Measurements from ENCODE around the gene GTPBP1.

The GTPBP1 gene

DNA sequence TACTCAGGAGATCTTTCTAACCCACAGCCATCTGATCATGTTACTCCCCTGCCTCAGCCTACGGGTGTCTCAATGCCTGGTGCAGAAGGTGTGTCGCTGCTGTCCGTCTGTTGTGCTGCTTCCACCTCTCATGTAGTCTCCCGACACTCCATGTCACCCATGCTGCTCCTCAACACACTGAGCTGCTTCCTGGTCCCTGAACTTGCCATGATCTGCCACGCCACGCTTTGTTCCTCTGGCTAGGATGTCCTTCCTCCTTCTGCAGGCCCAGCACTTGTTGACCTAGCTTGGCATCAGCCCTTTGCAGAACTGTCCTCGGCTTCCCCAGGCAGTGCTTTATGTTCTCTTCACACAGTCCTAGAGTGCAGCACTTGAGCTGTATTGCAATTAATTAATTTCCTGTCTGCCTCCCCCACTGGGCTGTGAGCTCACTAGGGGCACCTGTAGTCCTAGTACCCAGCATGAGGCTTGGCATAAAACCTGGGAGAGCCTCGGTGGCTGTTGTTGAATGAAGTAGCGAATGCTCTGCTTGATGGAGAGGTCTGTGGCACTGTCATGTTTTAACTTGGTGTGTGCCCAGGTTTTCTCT is 9.5 kb downstream of the GTPBP1 start:
- TF ChIP-seq, protein P1, sequence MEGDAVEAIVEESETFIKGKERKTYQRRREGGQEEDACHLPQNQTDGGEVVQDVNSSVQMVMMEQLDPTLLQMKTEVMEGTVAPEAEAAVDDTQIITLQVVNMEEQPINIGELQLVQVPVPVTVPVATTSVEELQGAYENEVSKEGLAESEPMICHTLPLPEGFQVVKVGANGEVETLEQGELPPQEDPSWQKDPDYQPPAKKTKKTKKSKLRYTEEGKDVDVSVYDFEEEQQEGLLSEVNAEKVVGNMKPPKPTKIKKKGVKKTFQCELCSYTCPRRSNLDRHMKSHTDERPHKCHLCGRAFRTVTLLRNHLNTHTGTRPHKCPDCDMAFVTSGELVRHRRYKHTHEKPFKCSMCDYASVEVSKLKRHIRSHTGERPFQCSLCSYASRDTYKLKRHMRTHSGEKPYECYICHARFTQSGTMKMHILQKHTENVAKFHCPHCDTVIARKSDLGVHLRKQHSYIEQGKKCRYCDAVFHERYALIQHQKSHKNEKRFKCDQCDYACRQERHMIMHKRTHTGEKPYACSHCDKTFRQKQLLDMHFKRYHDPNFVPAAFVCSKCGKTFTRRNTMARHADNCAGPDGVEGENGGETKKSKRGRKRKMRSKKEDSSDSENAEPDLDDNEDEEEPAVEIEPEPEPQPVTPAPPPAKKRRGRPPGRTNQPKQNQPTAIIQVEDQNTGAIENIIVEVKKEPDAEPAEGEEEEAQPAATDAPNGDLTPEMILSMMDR (IDR thresholded peaks at IDR 0.05): no peak

DNA sequence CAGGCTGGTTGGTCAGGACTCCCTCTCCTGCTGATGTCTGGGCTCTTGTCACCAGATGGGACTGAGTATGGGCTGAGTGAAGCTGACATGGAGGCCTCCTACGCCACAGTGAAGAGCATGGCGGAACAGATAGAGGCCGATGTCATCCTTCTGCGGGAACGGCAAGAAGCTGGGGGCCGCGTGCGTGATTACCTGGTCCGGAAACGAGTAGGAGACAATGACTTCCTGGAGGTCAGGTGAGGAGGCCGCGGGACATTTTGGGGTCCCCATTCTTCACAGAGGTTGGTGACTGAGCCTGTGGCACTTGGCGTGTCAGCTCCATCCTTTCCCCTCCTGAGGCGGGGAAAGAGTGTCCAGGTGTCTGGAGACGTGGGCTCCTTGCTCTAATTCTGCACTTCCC is 10.1 kb downstream of the GTPBP1 start:
- TF ChIP-seq, protein P1 (IDR thresholded peaks at IDR 0.05): no peak

DNA sequence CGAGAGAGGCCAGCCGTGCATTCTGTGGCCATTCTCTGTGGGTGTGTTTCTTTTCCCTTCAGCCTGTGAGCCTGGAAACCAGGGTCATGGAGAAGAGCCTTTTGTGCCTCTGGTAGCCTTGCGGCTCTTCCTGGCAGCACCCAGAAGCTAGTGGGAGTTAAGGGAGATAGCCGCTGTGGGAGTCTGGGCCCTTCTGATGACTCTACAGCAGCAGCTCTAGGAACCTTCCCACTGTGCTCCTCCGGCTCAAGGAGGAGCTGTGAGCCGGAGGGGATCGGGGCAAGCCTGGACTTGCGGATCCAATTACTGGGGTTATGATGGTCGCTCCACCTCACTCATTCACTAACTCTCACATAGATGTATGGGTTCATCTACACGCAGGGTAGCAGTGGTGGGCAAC is 10.5 kb downstream of the GTPBP1 start:
- TF ChIP-seq, protein P1 (IDR thresholded peaks at IDR 0.05): no peak

DNA sequence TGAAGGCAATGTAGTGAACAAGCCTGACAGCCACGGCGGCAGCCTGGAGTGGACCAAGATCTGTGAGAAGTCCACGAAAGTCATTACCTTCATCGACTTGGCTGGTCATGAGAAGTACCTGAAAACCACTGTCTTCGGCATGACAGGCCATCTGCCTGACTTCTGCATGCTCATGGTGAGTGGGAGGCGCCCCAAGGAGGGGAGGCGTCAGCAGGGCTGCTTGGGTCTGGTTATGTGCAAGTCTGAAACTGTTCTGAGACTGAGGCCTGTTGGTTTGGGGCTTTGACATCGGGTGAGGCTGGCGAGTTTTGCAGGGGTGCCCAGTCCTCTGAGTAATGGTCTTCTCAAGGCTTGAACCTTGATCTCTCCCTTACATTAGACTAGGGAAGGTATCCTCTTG is 11.1 kb downstream of the GTPBP1 start:
- TF ChIP-seq, protein P1 (IDR thresholded peaks at IDR 0.05): no peak

DNA sequence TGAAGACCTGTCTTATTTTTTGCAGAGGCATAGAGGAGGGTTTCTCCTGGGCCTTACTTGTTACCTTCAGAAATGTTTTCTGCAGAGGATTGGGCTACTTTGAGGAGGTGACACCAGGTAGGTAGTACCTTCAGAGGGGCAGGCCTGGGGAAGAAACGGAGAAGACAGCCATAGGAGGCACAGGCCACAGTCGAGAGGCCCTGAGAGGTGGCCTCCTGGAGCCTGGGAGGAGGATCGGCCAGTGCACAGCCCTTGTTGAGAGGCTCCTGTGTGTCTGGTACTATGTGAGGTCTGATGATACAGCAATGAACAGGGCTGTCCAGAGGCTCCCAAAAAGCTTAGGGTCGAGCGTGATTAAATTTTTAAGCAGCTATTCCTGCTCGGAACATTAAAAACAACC is 11.5 kb downstream of the GTPBP1 start:
- TF ChIP-seq, protein P1 (IDR thresholded peaks at IDR 0.05): no peak

DNA sequence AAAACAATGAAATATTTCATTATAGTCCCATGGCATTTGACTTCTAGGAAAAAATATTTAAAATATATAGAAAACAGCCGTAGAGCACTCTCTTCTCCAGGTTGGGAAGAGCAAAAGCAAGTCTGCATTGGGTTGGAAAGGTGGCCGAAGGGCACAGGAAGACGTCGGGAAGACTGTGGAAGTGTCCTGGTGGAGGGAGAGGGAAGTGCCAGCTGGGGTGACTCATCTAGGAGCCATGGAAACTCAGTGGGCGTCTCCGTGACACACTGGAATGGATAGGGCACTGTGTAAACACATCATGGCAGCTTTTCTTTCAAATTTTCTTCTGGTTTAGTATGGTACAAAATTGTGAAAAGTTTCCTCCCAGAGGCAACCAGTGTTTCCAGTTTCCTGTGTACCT is 12.7 kb downstream of the GTPBP1 start:
- TF ChIP-seq, protein P1 (IDR thresholded peaks at IDR 0.05): peak; percentile 30; the same call in 1 of the 2 replicates

DNA sequence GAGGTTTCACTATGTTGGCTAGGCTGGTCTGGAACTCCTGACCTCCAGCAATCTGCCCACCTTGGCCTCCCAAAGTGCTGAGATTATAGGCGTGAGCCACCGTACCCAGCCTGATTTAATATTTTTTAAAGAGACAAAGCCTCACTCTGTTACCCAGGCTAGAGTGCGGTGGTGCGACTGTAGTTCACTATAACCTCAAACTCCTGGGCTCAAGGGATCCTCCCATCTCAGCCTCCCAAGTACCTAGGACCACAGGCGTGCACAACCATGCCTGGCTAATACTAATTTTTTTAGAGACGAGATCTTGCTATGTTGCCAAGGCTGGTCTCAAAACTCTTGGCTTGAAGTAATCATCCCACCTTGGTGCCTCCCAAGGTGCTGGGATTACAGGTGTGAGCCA is 13.5 kb downstream of the GTPBP1 start:
- TF ChIP-seq, protein P1 (IDR thresholded peaks at IDR 0.05): no peak

DNA sequence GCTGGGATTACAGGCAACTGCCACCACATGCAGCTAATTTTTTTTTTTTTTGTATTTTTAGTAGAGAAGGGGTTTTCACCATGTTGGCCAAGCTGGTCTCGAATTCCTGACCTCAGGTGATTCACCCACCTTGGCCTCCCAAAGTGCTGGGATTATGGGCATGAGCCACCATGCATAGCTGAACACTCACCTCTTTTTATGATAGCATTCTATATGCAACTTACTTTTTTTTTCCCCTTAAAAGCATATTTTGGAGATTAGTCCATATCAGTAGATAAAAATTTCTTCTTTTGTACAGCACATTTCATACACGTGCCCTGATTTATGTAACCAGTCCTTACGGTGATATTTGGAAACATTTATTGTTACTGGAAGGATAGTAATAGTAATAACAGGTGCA is 14.6 kb downstream of the GTPBP1 start:
- TF ChIP-seq, protein P1 (IDR thresholded peaks at IDR 0.05): no peak

Measured in LNCAP (cell line).